GM20431 (cell line): ENCODE measurements around the gene SLC9A7.

Experiments used
- in situ Hi-C: fragments of 300-500 bp; cut with MseI, MboI; formaldehyde crosslinking; loops from one replicate; pipeline ENCODE4 v1.15.0; 2020; ENCODE audit warnings: low sequenced_read_pairs; ENCODE audit not compliant: unreplicated experiment

SLC9A7 gene

GRCh38 chrX:46662188-46662958 lies 96.5 kb downstream of the SLC9A7 start:
- in situ Hi-C loops, result no loop called here

- in situ Hi-C loops, result no loop called here
These were observed 105.4 kb downstream of the SLC9A7 start for GRCh38 chrX:46653482-46653881.

- in situ Hi-C loops, result no loop called here
These were observed 109.3 kb downstream of the SLC9A7 start for GRCh38 chrX:46649421-46650260.

GRCh38 chrX:46648660-46649059 lies 110.3 kb downstream of the SLC9A7 start:
- in situ Hi-C loops, result no loop called here

GRCh38 chrX:46647251-46647650 lies 111.7 kb downstream of the SLC9A7 start:
- in situ Hi-C loops, result no loop called here

GRCh38 chrX:46645614-46646013 lies 113.3 kb downstream of the SLC9A7 start:
- in situ Hi-C loops, result no loop called here

- in situ Hi-C loops, result no loop called here
These were observed 115.3 kb downstream of the SLC9A7 start for GRCh38 chrX:46643636-46644035.

- in situ Hi-C loops, result no loop called here
These were observed 116.8 kb downstream of the SLC9A7 start for GRCh38 chrX:46642145-46642544.

- in situ Hi-C loops, result no loop called here
These were observed 121.0 kb downstream of the SLC9A7 start for GRCh38 chrX:46637938-46638337.

- in situ Hi-C loops, result no loop called here
These were observed 122.7 kb downstream of the SLC9A7 start for GRCh38 chrX:46636223-46636622.

- in situ Hi-C loops, result no loop called here
These were observed 123.7 kb downstream of the SLC9A7 start for GRCh38 chrX:46635186-46635585.

GRCh38 chrX:46634577-46634976 lies 124.3 kb downstream of the SLC9A7 start:
- in situ Hi-C loops, result no loop called here

- in situ Hi-C loops, result no loop called here
These were observed 128.8 kb downstream of the SLC9A7 start for GRCh38 chrX:46630141-46630540.

GRCh38 chrX:46628460-46629371 lies 130.2 kb downstream of the SLC9A7 start:
- in situ Hi-C loops, result no loop called here

GRCh38 chrX:46627711-46628419 lies 131.1 kb downstream of the SLC9A7 start:
- in situ Hi-C loops, result no loop called here

- in situ Hi-C loops, result no loop called here
These were observed 131.9 kb downstream of the SLC9A7 start for GRCh38 chrX:46627062-46627461.

- in situ Hi-C loops, result no loop called here
These were observed 132.4 kb downstream of the SLC9A7 start for GRCh38 chrX:46626566-46626965.

GRCh38 chrX:46624090-46624786 lies 134.7 kb downstream of the SLC9A7 start:
- in situ Hi-C loops, result no loop called here

GRCh38 chrX:46621572-46621971 lies 137.3 kb downstream of the SLC9A7 start:
- in situ Hi-C loops, result no loop called here
